ENCODE measurements around the gene DNAJC27. TPM values are rescaled to one million over a fixed set of nuclear protein-coding genes. Genes with fewer than 3 reads are reported as not detected.

The DNAJC27 gene
- total RNA-seq, 1 donor from 2014 or later: 19.1 TPM

DNA sequence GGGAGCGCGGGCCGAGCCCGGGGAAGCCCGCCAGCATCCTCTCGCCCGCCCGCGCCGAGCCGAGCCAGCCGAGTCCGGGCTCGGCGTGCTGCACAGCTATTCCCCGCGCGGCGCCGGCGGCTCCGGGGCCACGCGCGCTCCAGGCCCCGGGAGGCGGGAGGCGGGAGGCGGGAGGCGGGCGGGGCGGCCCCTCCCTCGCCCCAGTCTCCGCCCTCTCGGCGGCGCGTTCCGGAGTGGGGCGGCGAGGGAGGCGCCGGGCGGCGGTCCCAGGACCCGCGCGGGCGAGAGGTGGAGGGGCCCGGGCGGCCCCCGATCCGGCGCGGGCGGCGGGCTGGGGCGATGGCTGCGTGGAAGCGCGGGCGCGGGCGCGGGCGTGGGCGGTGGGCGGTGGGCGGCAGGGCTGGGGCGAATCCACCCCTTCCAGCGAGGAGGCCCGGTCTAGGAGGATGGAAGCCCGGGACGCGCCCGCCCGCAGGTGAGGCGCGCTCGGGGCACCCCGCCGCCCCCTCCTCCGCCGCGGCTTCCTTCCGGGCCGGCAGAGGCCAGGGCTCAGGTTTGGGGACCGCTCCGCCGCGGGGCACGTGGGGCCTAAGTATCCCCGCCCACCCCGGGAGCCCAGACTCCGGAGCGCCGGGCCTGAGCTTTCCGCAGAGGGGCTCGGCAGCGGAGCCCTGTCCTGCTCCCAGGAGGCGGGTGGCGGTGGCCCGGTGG, 51.5 kb downstream of the DNAJC27 start, which contains the start of gene ADCY3:
TSS of gene ADCY3 (minus strand) at position 140 of the 711 bp plus-strand sequence. CDS start 1,250 bp downstream, outside the sequence.
- peak within 1 kb of the TSS; percentile 77 for H2AFZ ChIP-seq (replicated peaks)
- H3K27me3 Mint-ChIP-seq (ENCODE audit: insufficient read depth, low read depth): peaks cover 8% of the 10 kb centered on the region
- no peak within 1 kb of the TSS for H3K27ac ChIP-seq

DNA sequence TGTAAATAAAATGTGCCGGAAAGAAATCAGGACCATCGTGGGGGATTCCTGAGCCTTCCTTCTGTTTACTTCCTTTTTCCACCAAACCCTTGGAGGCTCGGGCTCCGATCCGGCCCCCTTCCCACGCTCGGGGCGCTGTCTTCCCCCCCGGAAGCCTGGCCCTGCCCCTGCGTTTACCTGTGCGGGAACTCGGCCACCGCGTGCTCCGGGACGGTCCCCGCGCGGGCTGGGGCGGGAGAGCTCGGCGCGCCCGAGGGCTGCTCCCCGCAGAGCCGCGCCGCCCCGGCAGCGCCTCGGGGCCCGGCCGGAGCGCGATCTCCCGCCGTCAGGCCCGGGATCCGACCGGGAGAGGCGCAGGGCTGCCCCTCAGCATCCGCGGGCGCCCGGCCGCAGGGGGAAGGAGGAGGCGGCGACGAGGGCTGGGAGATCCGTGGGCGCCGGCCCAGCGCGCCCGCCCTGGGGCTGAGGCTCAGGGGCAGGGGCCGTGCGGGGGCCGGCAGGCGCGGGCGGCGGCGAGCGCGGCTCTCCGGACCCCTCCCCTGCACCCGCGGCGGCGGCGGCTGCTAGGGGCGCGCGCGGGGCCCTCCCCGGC, 52.2 kb downstream of the DNAJC27 start:
- peaks cover 16% of the 10 kb centered on the region for H4K20me1 ChIP-seq (ENCODE audit: low read depth)
- TF ChIP-seq, protein P1, sequence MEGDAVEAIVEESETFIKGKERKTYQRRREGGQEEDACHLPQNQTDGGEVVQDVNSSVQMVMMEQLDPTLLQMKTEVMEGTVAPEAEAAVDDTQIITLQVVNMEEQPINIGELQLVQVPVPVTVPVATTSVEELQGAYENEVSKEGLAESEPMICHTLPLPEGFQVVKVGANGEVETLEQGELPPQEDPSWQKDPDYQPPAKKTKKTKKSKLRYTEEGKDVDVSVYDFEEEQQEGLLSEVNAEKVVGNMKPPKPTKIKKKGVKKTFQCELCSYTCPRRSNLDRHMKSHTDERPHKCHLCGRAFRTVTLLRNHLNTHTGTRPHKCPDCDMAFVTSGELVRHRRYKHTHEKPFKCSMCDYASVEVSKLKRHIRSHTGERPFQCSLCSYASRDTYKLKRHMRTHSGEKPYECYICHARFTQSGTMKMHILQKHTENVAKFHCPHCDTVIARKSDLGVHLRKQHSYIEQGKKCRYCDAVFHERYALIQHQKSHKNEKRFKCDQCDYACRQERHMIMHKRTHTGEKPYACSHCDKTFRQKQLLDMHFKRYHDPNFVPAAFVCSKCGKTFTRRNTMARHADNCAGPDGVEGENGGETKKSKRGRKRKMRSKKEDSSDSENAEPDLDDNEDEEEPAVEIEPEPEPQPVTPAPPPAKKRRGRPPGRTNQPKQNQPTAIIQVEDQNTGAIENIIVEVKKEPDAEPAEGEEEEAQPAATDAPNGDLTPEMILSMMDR (IDR thresholded peaks at IDR 0.05): no peak
- TF ChIP-seq EZH2 (IDR thresholded peaks at IDR 0.05): no peak
- TF ChIP-seq EZH2phosphoT487 (IDR thresholded peaks at IDR 0.05): no peak
- Mint-ChIP-seq H3K4me1 (peaks cover 35% of the 10 kb centered on the region), H3K27me3 (ENCODE audit: insufficient read depth, low read depth) (peaks cover 8% of the 10 kb centered on the region), H3K4me3 (peak overlapping the region; percentile 88), H3K27ac (peak overlapping the region; percentile 40), H3K36me3 (peaks cover 2% of the 10 kb centered on the region), H3K9me3 (no peaks in the 10 kb centered on the region)
- H3K27me3 ChIP-seq: peaks cover 4% of the 10 kb centered on the region
- peaks cover 31% of the 10 kb centered on the region for H3F3A ChIP-seq (ENCODE audit: low read depth)
- H2AFZ ChIP-seq (replicated peaks): peak overlapping the region; percentile 76
- H3K4me3 ChIP-seq: peak overlapping the region; percentile 65
- peak overlapping the region; percentile 98 for H3K4me2 ChIP-seq
- H3K79me2 ChIP-seq (ENCODE audit: low read depth): peaks cover 4% of the 10 kb centered on the region
- H3K27ac ChIP-seq: no peak overlapping the region
- no peaks in the 10 kb centered on the region for H3K36me3 ChIP-seq
- DNase-seq (ENCODE audit: low spot score): peak; percentile 78
- H3K4me1 ChIP-seq: peaks cover 7% of the 10 kb centered on the region
- no peak overlapping the region for H3K9ac ChIP-seq
- no peaks in the 10 kb centered on the region for H3K9me3 ChIP-seq (ENCODE audit: low read depth)

More for the DNA sequence above, 51.5 kb downstream of the DNAJC27 start, which contains the start of gene ADCY3:
- Mint-ChIP-seq H3K4me3 (peak within 1 kb of the TSS; percentile 88), H3K36me3 (peaks cover 2% of the 10 kb centered on the region), H3K4me1 (peaks cover 33% of the 10 kb centered on the region), H3K9me3 (no peaks in the 10 kb centered on the region), H3K27ac (peak within 1 kb of the TSS; percentile 40)
- no peak within 1 kb of the TSS for H3K9ac ChIP-seq
- peaks cover 4% of the 10 kb centered on the region for H3K27me3 ChIP-seq
- no peaks in the 10 kb centered on the region for H3K36me3 ChIP-seq
- peaks cover 31% of the 10 kb centered on the region for H3F3A ChIP-seq (ENCODE audit: low read depth)
- H3K4me3 ChIP-seq: peak within 1 kb of the TSS; percentile 65
- H3K4me2 ChIP-seq: peak within 1 kb of the TSS; percentile 98
- H3K4me1 ChIP-seq: peaks cover 7% of the 10 kb centered on the region
- DNase-seq (ENCODE audit: low spot score): peak; percentile 75
- H3K79me2 ChIP-seq (ENCODE audit: low read depth): peaks cover 4% of the 10 kb centered on the region
- TF ChIP-seq, protein P1 (IDR thresholded peaks at IDR 0.05): no peak
- TF ChIP-seq EZH2 (IDR thresholded peaks at IDR 0.05) (no peak), EZH2phosphoT487 (IDR thresholded peaks at IDR 0.05) (no peak)
- H3K9me3 ChIP-seq (ENCODE audit: low read depth): no peaks in the 10 kb centered on the region
- H4K20me1 ChIP-seq (ENCODE audit: low read depth): peaks cover 16% of the 10 kb centered on the region

DNA sequence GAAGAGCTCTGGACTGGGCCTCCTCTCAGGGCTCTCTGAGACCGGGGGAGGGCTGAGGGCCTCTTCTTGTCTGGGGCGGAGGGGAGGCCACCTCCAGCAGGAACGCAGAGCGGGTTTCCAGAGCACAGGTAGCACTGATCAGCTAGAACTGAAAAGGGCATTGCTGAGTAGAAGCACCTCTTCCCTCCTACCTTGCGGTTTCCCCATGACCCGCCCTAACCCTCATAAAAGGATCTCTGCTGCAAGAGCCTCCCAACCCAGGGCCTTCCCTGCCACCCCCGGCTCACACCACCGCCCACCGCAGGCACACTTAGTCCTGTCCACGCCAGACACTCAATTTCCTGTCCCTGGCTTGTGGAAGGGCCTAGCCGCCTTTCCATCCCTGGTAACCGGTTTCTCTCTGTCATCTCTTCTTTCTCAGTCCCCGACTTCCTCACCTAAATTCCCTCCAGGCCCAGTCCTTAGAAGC, 52.7 kb downstream of the DNAJC27 start:
- no peaks in the 10 kb centered on the region for H3K36me3 ChIP-seq
- Mint-ChIP-seq H3K4me1 (peaks cover 36% of the 10 kb centered on the region), H3K36me3 (peaks cover 2% of the 10 kb centered on the region), H3K27ac (peak overlapping the region; percentile 40), H3K4me3 (peak overlapping the region; percentile 88), H3K27me3 (ENCODE audit: insufficient read depth, low read depth) (peaks cover 8% of the 10 kb centered on the region), H3K9me3 (no peaks in the 10 kb centered on the region)
- H3K79me2 ChIP-seq (ENCODE audit: low read depth): peaks cover 4% of the 10 kb centered on the region
- H2AFZ ChIP-seq (replicated peaks): peak overlapping the region; percentile 76
- H3K9me3 ChIP-seq (ENCODE audit: low read depth): no peaks in the 10 kb centered on the region
- H3F3A ChIP-seq (ENCODE audit: low read depth): peaks cover 31% of the 10 kb centered on the region
- H3K4me1 ChIP-seq: peaks cover 6% of the 10 kb centered on the region
- H3K9ac ChIP-seq: no peak overlapping the region
- no peak overlapping the region for H3K27ac ChIP-seq
- H3K4me3 ChIP-seq: peak overlapping the region; percentile 65
- H4K20me1 ChIP-seq (ENCODE audit: low read depth): peaks cover 16% of the 10 kb centered on the region
- no peak for DNase-seq (ENCODE audit: low spot score)
- H3K27me3 ChIP-seq: peaks cover 4% of the 10 kb centered on the region
- TF ChIP-seq, protein P1 (IDR thresholded peaks at IDR 0.05): no peak
- TF ChIP-seq EZH2 (IDR thresholded peaks at IDR 0.05) (no peak), EZH2phosphoT487 (IDR thresholded peaks at IDR 0.05) (no peak)
- H3K4me2 ChIP-seq: peak overlapping the region; percentile 98
